Endothelial cell of umbilical vein (primary cell): ENCODE results near the gene CAP2. TPM values are rescaled to one million over a fixed set of nuclear protein-coding genes. Genes with fewer than 3 reads are reported as not detected.

Experiments
- BruUV-seq: library from RNA; stranded (reverse); fragments of 400-500 nt; replicated peaks from 2 replicates; lab custom pipeline; 2021; lab: Mats Ljungman, UMichigan
- CTCF ChIA-PET: fragments of 300-600, 350-600 bp; sonication (Branson Sonifier 250); formaldehyde crosslinking; loops from one replicate; lab custom pipeline; 2021; ENCODE audit warnings: antibody characterized with exemption, inconsistent platforms; lab: Charles Lee
- POLR2A ChIA-PET: fragments of 300-600, 350-600 bp; sonication (Branson Sonifier 250); formaldehyde crosslinking; loops from one replicate; lab custom pipeline; 2021; ENCODE audit warnings: antibody characterized with exemption, inconsistent platforms; lab: Charles Lee
- DNase-seq: peaks from one replicate; pipeline ENCODE4 v3.0.0-alpha.2; 2011; ENCODE audit warnings: low read depth, low spot score
- FAIRE-seq: peaks from 2 replicates; lab custom pipeline; 2011; peaks lifted over from hg19 to GRCh38; lab: Jason Lieb, UNC
- H2AFZ ChIP-seq: 2 replicates; pipeline ENCODE4 v1.6.0; 2012; ENCODE audit warnings: low read depth, low read length, control low read depth, inconsistent platforms
- H3K27ac ChIP-seq: 2 replicates; pipeline ENCODE4 v1.5.1; 2011; ENCODE audit warnings: low read depth, mild to moderate bottlenecking, control low read depth, low read length, moderate library complexity; ENCODE audit not compliant: insufficient read depth
- H3K27me3 ChIP-seq, 2 experiments: 2 replicates each; pipeline versions ENCODE4 v1.6.0 to v1.6.1; 2011; ENCODE audit warnings: low read length in 2 of 2, mixed read lengths in 1 of 2; ENCODE audit not compliant: control insufficient read depth in 2 of 2, insufficient read depth in 2 of 2
- H3K36me3 ChIP-seq, 2 experiments: 2 replicates in 1 of 2; 3 replicates in 1 of 2; pipeline ENCODE4 v1.5.1; 2011; ENCODE audit warnings: low read length in 2 of 2, mild to moderate bottlenecking in 1 of 2, moderate library complexity in 1 of 2; ENCODE audit not compliant: control insufficient read depth in 2 of 2, insufficient read depth in 2 of 2; ENCODE audit errors: extremely low read depth in 1 of 2
- H3K4me1 ChIP-seq: 3 replicates; pipeline ENCODE4 v1.5.1; 2011; ENCODE audit warnings: mild to moderate bottlenecking, low read length; ENCODE audit not compliant: control insufficient read depth, insufficient read depth; ENCODE audit errors: extremely low read depth
- H3K4me2 ChIP-seq: 2 replicates; pipeline ENCODE4 v1.6.1; 2011; ENCODE audit warnings: low read length, control low read depth, mixed read lengths; ENCODE audit not compliant: insufficient read depth
- H3K4me3 ChIP-seq, 3 experiments: fragments of 200-600 bp in 1 of 3; sonication (generic), shearing (Covaris generic) in 1 of 3; replicated peaks in 1 of 3; 2 replicates each; pipeline ENCODE4 v1.5.1; 2011 to 2016; ENCODE audit warnings: control low read depth in 3 of 3, low read length in 3 of 3, mild to moderate bottlenecking in 2 of 3, inconsistent platforms in 1 of 3, low read depth in 1 of 3, moderate library complexity in 1 of 3; ENCODE audit not compliant: insufficient read depth in 1 of 3
- H3K79me2 ChIP-seq: 2 replicates; pipeline ENCODE4 v1.6.0; 2012; ENCODE audit warnings: low read length, inconsistent platforms; ENCODE audit not compliant: control insufficient read depth, insufficient read depth
- H3K9ac ChIP-seq: replicated peaks from 2 replicates; pipeline ENCODE3; 2011; ENCODE audit warnings: low read length, control low read depth; ENCODE audit not compliant: insufficient read depth; ENCODE audit errors: extremely low read depth
- H3K9me1 ChIP-seq: replicated peaks from 3 replicates; pipeline ENCODE4 v1.6.0; 2011; ENCODE audit warnings: mild to moderate bottlenecking, low read length; ENCODE audit not compliant: control insufficient read depth, insufficient read depth; ENCODE audit errors: extremely low read depth
- H3K9me3 ChIP-seq: replicated peaks from 2 replicates; pipeline ENCODE4 v1.5.1; 2012; ENCODE audit warnings: low read length, inconsistent platforms; ENCODE audit not compliant: control insufficient read depth, insufficient read depth
- H4K20me1 ChIP-seq: replicated peaks from 2 replicates; pipeline ENCODE3; 2011; ENCODE audit warnings: mild to moderate bottlenecking, low read length; ENCODE audit not compliant: control insufficient read depth, insufficient read depth; ENCODE audit errors: extremely low read depth
- CTCF ChIP-seq, 2 donors: IDR thresholded peaks; 1 replicate in 1 of 2; 2 replicates in 1 of 2; pipeline ENCODE4 v1.5.1; 2011; ENCODE audit warnings: low read length in 2 of 2, mild to moderate bottlenecking in 2 of 2, moderate library complexity in 2 of 2, control low read depth in 1 of 2, inconsistent platforms in 1 of 2, low read depth in 1 of 2; ENCODE audit not compliant: insufficient read depth in 1 of 2; ENCODE audit errors: extremely low read depth in 1 of 2
- EZH2 ChIP-seq: IDR thresholded peaks from 2 replicates; pipeline ENCODE4 v1.6.1; 2012; ENCODE audit warnings: borderline replicate concordance, low read depth, mild to moderate bottlenecking, moderate library complexity, low read length, inconsistent platforms; ENCODE audit not compliant: severe bottlenecking
- FOS ChIP-seq: IDR thresholded peaks from 2 replicates; pipeline ENCODE4 v1.6.1; 2011; ENCODE audit warnings: mild to moderate bottlenecking, low read length, moderate library complexity, borderline replicate concordance; ENCODE audit not compliant: insufficient read depth
- GATA2 ChIP-seq: IDR thresholded peaks from 2 replicates; pipeline ENCODE4 v1.7.0; 2011; ENCODE audit warnings: low read depth, mild to moderate bottlenecking, moderate library complexity, mixed read lengths, low read length; ENCODE audit not compliant: insufficient read length, insufficient read depth
- JUN ChIP-seq: IDR thresholded peaks from 2 replicates; pipeline ENCODE4 v1.6.1; 2011; ENCODE audit warnings: borderline replicate concordance, low read depth; ENCODE audit not compliant: insufficient read length, insufficient read depth
- MAX ChIP-seq: IDR thresholded peaks from 2 replicates; pipeline ENCODE4 v1.6.1; 2011; ENCODE audit not compliant: insufficient read depth, insufficient read length
- MYC ChIP-seq: IDR thresholded peaks from one replicate; pipeline ENCODE4 v1.6.1; 2011; ENCODE audit warnings: mild to moderate bottlenecking, low read depth, low read length
- POLR2A ChIP-seq: IDR thresholded peaks from 2 replicates; pipeline ENCODE4 v1.6.1; 2012; ENCODE audit warnings: low read depth, mild to moderate bottlenecking, control low read depth, low read length
- POLR2AphosphoS5 ChIP-seq: IDR thresholded peaks from 2 replicates; pipeline ENCODE4 v1.6.1; 2012; ENCODE audit warnings: low read depth, mild to moderate bottlenecking, control low read depth, low read length, moderate library complexity; ENCODE audit not compliant: insufficient read depth
- dilution Hi-C: fragments of 300-500 bp; cut with MboI; formaldehyde crosslinking; loops from one replicate; pipeline ENCODE4 v1.15.0; 2019; ENCODE audit warnings: low sequenced_read_pairs; ENCODE audit not compliant: extremely low pct_ligation_motif_present
- intact Hi-C: fragments of 100-400 bp; cut with micrococcal nuclease; formaldehyde crosslinking; loops from one replicate; pipeline ENCODE4 v1.10.0; 2022
- polyA plus RNA-seq, 4 experiments: library from polyadenylated mRNA; depleted of rRNA in 3 of 4; stranded (reverse) in 3 of 4; unstranded in 1 of 4; fragments of >200 nt; gene quantifications; 2 replicates each; pipeline versions ENCODE4 v1.2.1 to v1.2.3, GENCODE V29; 2011 to 2012; ENCODE audit warnings: missing spikeins in 1 of 4
- total RNA-seq: library from RNA; stranded (reverse); gene quantifications from 2 replicates; pipeline ENCODE4 v1.2.3, GENCODE V29; 2021

Gene CAP2
- total and polyA plus RNA-seq, 2 donors (not counting 3 experiments of a cell fraction or from before 2014, with no cell fraction given): 12.2 to 21.3 TPM

- no peak overlapping the region for H3K27ac ChIP-seq
- intact Hi-C loops (no loop called here), dilution Hi-C loops (no loop called here)
- TF ChIP-seq POLR2AphosphoS5: no peak
- TF ChIP-seq EZH2: no peak
- no peak for TF ChIP-seq JUN
- H4K20me1 ChIP-seq: no peaks in the 10 kb centered on the region
- no peaks in the 10 kb centered on the region for H3K36me3 ChIP-seq
- ChIA-PET POLR2A (no interaction called here), CTCF (no interaction called here)
- H3K4me3 ChIP-seq: no peak overlapping the region
- no peaks in the 10 kb centered on the region for H3K4me1 ChIP-seq
- H3K27me3 ChIP-seq: no peaks in the 10 kb centered on the region
- no peak overlapping the region for H2AFZ ChIP-seq
- no peak for DNase-seq
- no peaks in the 10 kb centered on the region for H3K9me3 ChIP-seq
- no peaks in the 10 kb centered on the region for H3K79me2 ChIP-seq
- BruUV-seq: no TSS peak
- H3K4me2 ChIP-seq: no peak overlapping the region
- no peaks in the 10 kb centered on the region for H3K9me1 ChIP-seq
- no peak overlapping the region for H3K9ac ChIP-seq
- FAIRE-seq: no peak
These were observed 44.0 kb upstream of the CAP2 start for GRCh38 chr6:17349427-17349826.

GRCh38 chr6:17352302-17352701 is 41.1 kb upstream of the CAP2 start:
- Histone ChIP-seq H3K9ac (no peak overlapping the region), H3K9me1 (no peaks in the 10 kb centered on the region), H3K27me3 (no peaks in the 10 kb centered on the region), H3K36me3 (no peaks in the 10 kb centered on the region), H3K79me2 (no peaks in the 10 kb centered on the region), H3K4me3 (no peak overlapping the region), H3K27ac (no peak overlapping the region), H2AFZ (no peak overlapping the region), H4K20me1 (no peaks in the 10 kb centered on the region), H3K4me1 (no peaks in the 10 kb centered on the region), H3K4me2 (no peak overlapping the region), H3K9me3 (no peaks in the 10 kb centered on the region)
- no peak for TF ChIP-seq MYC
- no peak for TF ChIP-seq JUN
- no peak for TF ChIP-seq MAX
- no peak for TF ChIP-seq POLR2AphosphoS5
- no peak for TF ChIP-seq GATA2
- TF ChIP-seq POLR2A: no peak
- no peak for TF ChIP-seq FOS
- no peak for TF ChIP-seq EZH2
- TF ChIP-seq CTCF (IDR thresholded peaks at IDR 0.05; ENCODE audit: extremely low read depth in 1 of 2, insufficient read depth in 1 of 2, low read depth in 1 of 2, low read length in 2 of 2): no peak
- dilution Hi-C loops: no loop called here
- CTCF ChIA-PET: interaction anchor here (1.0 to 1.5 kb wide), 2 partner anchors 13 to 232 kb away, joined by 3 read pairs; no protein-coding TSS in a partner anchor
- no peak for DNase-seq
- intact Hi-C loops: no loop called here
- FAIRE-seq: no peak
- BruUV-seq: no TSS peak
- POLR2A ChIA-PET: no interaction called here
